ENCODE measurements around the gene KISS1. TPM values are rescaled to one million over a fixed set of nuclear protein-coding genes. Genes with fewer than 3 reads are reported as not detected.

The KISS1 gene
- total and polyA plus RNA-seq, 8 donors: 1.1 to 8.3 (median 1.6) TPM; not detected in 5

DNA sequence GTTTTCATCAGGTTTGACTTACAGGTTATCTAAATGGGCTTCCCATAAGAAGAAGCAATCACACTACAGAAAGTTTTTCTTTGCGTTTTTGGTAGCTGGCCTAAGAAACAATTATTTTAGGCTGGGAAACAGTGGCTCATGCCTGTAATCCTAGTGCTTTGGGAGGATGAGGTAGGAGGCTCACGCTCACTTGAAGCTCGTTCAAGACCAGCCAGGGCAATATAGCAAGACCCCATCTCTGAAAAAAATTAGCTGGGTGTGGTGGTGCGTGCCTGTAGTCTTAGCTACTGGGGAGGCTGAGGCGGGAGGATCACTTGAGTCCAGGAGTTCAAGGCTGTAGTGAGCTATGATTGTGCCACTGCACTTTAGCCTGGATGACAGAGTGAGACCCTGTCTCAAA, 28.6 kb downstream of the KISS1 start:
- TF ChIP-seq EP300 (IDR thresholded peaks at IDR 0.05): no peak
- no peak for TF ChIP-seq POLR2A (IDR thresholded peaks at IDR 0.05)
- TF ChIP-seq POLR2AphosphoS5 (IDR thresholded peaks at IDR 0.05): no peak
- TF ChIP-seq, protein P1, sequence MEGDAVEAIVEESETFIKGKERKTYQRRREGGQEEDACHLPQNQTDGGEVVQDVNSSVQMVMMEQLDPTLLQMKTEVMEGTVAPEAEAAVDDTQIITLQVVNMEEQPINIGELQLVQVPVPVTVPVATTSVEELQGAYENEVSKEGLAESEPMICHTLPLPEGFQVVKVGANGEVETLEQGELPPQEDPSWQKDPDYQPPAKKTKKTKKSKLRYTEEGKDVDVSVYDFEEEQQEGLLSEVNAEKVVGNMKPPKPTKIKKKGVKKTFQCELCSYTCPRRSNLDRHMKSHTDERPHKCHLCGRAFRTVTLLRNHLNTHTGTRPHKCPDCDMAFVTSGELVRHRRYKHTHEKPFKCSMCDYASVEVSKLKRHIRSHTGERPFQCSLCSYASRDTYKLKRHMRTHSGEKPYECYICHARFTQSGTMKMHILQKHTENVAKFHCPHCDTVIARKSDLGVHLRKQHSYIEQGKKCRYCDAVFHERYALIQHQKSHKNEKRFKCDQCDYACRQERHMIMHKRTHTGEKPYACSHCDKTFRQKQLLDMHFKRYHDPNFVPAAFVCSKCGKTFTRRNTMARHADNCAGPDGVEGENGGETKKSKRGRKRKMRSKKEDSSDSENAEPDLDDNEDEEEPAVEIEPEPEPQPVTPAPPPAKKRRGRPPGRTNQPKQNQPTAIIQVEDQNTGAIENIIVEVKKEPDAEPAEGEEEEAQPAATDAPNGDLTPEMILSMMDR (IDR thresholded peaks at IDR 0.05): no peak
- intact Hi-C loops (cut with DNase I; ENCODE audit: low total_unique reads): no loop called here
- no peak overlapping the region for H3K27ac ChIP-seq
- H3K4me3 ChIP-seq: no peak overlapping the region
- 73 to 94% (median 91%) methylated on average over 5 of the region's 5 CpGs for WGBS, 5 donors
- peaks cover 0 to 23% (median 8%) of the 10 kb centered on the region in 4 donors for H3K9me3 ChIP-seq
- peaks cover 0 to 10% (median 0%) of the 10 kb centered on the region in 3 donors for H3K27me3 ChIP-seq
- no peak for DNase-seq
- H3K36me3 ChIP-seq: no peaks in the 10 kb centered on the region
- H3K4me1 ChIP-seq: peaks cover 0 to 2% (median under 1%) of the 10 kb centered on the region in 4 donors

DNA sequence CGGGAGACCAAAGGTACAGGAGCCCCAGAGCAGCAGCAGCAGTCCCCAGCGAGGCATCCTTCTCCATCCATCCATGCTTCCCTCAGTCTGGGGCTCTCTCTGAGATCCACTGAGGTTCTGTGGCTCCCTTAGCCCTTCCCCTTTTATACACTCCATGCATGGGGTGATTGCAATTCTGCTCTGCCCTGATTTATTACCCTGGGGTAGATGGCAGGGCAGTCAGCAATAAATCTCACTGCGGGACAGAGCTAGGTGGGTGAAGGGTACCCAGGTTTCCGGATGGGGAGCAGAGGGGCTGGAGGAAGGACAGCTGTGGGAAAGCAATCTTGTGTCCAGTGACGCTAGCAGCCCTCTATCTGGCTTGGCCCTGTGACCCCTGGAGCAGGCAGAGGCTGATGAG, 30.1 kb downstream of the KISS1 start, which contains the start of gene REN:
Gene REN (minus strand): TSS at position 119 of the 400 bp plus-strand sequence. CDS start 44 bp downstream, at position 75.
- TF ChIP-seq POLR2A (IDR thresholded peaks at IDR 0.05) (no peak), POLR2AphosphoS5 (IDR thresholded peaks at IDR 0.05) (no peak), EP300 (IDR thresholded peaks at IDR 0.05) (no peak)
- TF ChIP-seq, protein P1 (IDR thresholded peaks at IDR 0.05): no peak
- peaks cover 0 to 17% (median 0%) of the 10 kb centered on the region in 3 donors for H3K27me3 ChIP-seq
- intact Hi-C loops (cut with DNase I; ENCODE audit: low total_unique reads): no loop called here
- peaks cover 6 to 9% (median 7%) of the 10 kb centered on the region in 4 donors for H3K4me1 ChIP-seq
- no peaks in the 10 kb centered on the region for H3K36me3 ChIP-seq
- 66 to 84% (median 75%) methylated on average over 4 to 5 of the region's 5 CpGs for WGBS, 5 donors
- H3K4me3 ChIP-seq: no peak within 1 kb of the TSS
- H3K9me3 ChIP-seq: peaks cover 0 to 23% (median 8%) of the 10 kb centered on the region in 4 donors
- DNase-seq: no peak
- no peak within 1 kb of the TSS for H3K27ac ChIP-seq

DNA sequence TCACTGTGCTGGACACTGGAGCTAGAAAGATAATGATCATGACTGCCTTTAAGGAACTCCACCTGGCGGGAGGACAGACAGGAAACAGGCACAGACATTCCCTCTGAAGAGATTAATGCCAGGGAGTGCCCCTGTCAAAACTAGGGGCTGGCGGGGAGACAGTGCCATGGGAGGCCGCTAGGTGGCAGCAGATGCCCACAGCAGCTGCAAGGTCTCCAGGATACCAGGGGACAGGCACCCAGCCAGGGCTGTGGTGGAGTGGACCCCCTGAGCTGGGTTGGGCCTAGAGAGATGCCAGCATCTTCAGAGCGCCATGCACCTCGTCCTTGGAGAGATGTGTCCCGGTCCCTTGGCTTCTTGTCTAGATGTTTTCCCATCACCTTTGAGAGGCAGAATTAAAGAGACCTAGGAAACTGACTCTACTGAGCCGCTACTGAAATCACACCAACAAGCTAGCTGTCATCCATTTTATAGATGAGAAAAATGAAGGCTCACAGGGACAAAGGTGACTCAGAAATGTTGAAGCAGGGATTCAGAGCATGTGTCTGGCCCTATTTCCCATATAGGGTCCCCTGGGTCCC, 33.7 kb downstream of the KISS1 start:
- Histone ChIP-seq H3K4me3 (no peak overlapping the region), H3K4me1 (peaks cover 6 to 9% (median 7%) of the 10 kb centered on the region in 4 donors), H3K36me3 (no peaks in the 10 kb centered on the region), H3K27me3 (peaks cover 0 to 21% (median 0%) of the 10 kb centered on the region in 3 donors), H3K9me3 (no peaks in the 10 kb centered on the region), H3K27ac (no peak overlapping the region)
- whole genome bisulfite sequencing, 5 donors: 12 to 17% (median 13%) methylated on average over 6 to 7 of the region's 7 CpGs
- DNase-seq: peak; percentile 88 to 92
- intact Hi-C loops (cut with DNase I; ENCODE audit: low total_unique reads): loop anchor here (5.0 kb wide), 1 partner anchor 200 kb away; no protein-coding TSS in a partner anchor
- TF ChIP-seq, protein P1 (IDR thresholded peaks at IDR 0.05): peak in 6 of 7 experiments; percentile 51 to 99 (median 98)
- TF ChIP-seq POLR2AphosphoS5 (IDR thresholded peaks at IDR 0.05) (peak in 1 of 3 donors; percentile 57), POLR2A (IDR thresholded peaks at IDR 0.05) (no peak), EP300 (IDR thresholded peaks at IDR 0.05) (no peak)

DNA sequence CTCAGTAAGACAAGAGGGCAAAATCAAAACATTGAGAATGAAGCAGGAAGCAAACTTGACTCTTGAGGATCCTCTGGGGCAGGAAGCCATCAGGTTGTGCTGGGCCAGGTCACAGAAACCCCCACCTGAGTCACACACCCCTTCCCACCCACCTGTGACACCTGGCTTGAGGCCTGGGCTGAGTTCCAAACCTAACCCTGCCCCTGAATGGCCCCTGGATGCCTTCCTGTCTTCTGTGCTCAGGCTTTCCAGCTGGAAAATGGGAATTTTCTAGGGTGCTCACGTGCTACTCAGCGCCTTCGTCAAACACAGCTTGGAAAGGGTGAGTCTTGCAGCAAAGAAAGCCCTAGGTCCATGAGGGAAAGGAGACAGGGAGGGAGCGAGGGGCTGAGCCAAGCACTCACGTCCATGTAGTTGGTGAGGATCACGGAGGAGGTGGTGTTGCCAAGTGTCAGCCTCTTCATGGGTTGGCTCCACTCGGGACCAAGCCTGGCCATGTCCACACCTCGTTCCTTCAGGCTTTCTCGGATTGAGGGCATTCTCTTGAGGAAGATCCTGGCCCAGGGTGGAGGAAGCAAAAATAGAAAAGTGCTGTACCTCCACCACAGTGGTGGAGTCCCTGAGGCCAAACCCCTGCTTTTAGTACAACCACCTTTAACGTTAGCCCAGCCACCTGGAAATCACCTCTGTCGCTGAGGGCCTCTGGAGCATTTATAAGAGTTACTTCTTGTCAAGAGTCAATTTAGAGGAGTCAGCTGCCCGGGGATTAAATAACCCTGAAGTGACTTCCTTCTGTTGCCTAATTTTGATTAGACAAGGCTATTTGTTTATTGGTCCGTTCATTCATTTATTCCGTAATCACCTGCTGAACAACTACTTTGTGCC, 34.4 kb downstream of the KISS1 start:
- no peak for TF ChIP-seq EP300 (IDR thresholded peaks at IDR 0.05)
- TF ChIP-seq, protein P1 (IDR thresholded peaks at IDR 0.05): no peak
- intact Hi-C loops (cut with DNase I; ENCODE audit: low total_unique reads): loop anchor here (5.0 kb wide), 1 partner anchor 200 kb away; no protein-coding TSS in a partner anchor
- Histone ChIP-seq H3K27ac (no peak overlapping the region), H3K9me3 (no peaks in the 10 kb centered on the region), H3K4me3 (no peak overlapping the region), H3K4me1 (peaks cover 6 to 9% (median 7%) of the 10 kb centered on the region in 4 donors), H3K27me3 (peaks cover 0 to 21% (median 0%) of the 10 kb centered on the region in 3 donors), H3K36me3 (no peaks in the 10 kb centered on the region)
- DNase-seq: no peak
- 48 to 59% (median 53%) methylated on average over 14 of the region's 14 CpGs for WGBS, 5 donors

Data from stomach (tissue), 9 donors.